CD8-positive, alpha-beta memory T cell (primary cell): ENCODE results near the gene SMAD7. TPM values are rescaled to one million over a fixed set of nuclear protein-coding genes. Genes with fewer than 3 reads are reported as not detected.
A peak's percentile ranks its signal among the peaks of the same experiment; 100 is the strongest.

Source experiments
- CTCF ChIA-PET: fragments of 350-600 bp; sonication (Branson Sonifier 250); formaldehyde crosslinking; loops from one replicate; lab custom pipeline; 2021; ENCODE audit warnings: antibody characterized with exemption; lab: Charles Lee
- POLR2A ChIA-PET: fragments of 350-600 bp; sonication (Branson Sonifier 250); formaldehyde crosslinking; loops from one replicate; lab custom pipeline; 2021; ENCODE audit warnings: antibody characterized with exemption; lab: Charles Lee
- DNase-seq, 5 donors: peaks; one replicate each; pipeline versions ENCODE4 v3.0.0 to v3.0.0-alpha.2; 2020 to 2022; ENCODE audit warnings: mixed read lengths in 1 of 5
- H3K27ac ChIP-seq: one replicate; pipeline ENCODE4 v1.7.0; 2013; ENCODE audit warnings: low read depth, mild to moderate bottlenecking, low read length, moderate library complexity
- H3K27me3 ChIP-seq: 2 replicates; pipeline ENCODE4 v1.7.0; 2013; ENCODE audit warnings: low read length, mild to moderate bottlenecking; ENCODE audit not compliant: insufficient read depth, poor library complexity, severe bottlenecking
- H3K36me3 ChIP-seq: 2 replicates; pipeline ENCODE4 v1.7.0; 2013; ENCODE audit warnings: mild to moderate bottlenecking, low read length, moderate library complexity; ENCODE audit not compliant: insufficient read depth
- H3K4me1 ChIP-seq: 2 replicates; pipeline ENCODE4 v1.7.0; 2013; ENCODE audit warnings: mild to moderate bottlenecking, low read length, moderate library complexity; ENCODE audit not compliant: insufficient read depth
- H3K4me3 ChIP-seq: 2 replicates; pipeline ENCODE4 v1.7.0; 2013; ENCODE audit warnings: mild to moderate bottlenecking, low read length
- H3K9me3 ChIP-seq: 2 replicates; pipeline ENCODE4 v1.7.0; 2013; ENCODE audit warnings: mild to moderate bottlenecking, low read length
- H3K27ac Mint-ChIP-seq, 8 donors: one replicate each; pipeline ENCODE4 v1.8.0; 2020 to 2021; ENCODE audit warnings: mixed read lengths in 8 of 8, mild to moderate bottlenecking in 6 of 8, inconsistent platforms in 3 of 8, moderate library complexity in 3 of 8
- H3K27me3 Mint-ChIP-seq, 2 donors: one replicate each; pipeline ENCODE4 v1.8.0; 2020 to 2021; ENCODE audit warnings: mixed read lengths in 2 of 2, mild to moderate bottlenecking in 1 of 2, moderate library complexity in 1 of 2
- H3K36me3 Mint-ChIP-seq, 3 donors: one replicate each; pipeline ENCODE4 v1.8.0; 2020 to 2021; ENCODE audit warnings: mixed read lengths in 3 of 3, inconsistent platforms in 1 of 3, mild to moderate bottlenecking in 1 of 3
- H3K4me1 Mint-ChIP-seq, 3 donors: one replicate each; pipeline ENCODE4 v1.8.0; 2020 to 2021; ENCODE audit warnings: mixed read lengths in 3 of 3, inconsistent platforms in 1 of 3, mild to moderate bottlenecking in 1 of 3
- H3K4me3 Mint-ChIP-seq, 7 donors: one replicate each; pipeline ENCODE4 v1.8.0; 2020 to 2021; ENCODE audit warnings: mixed read lengths in 7 of 7, mild to moderate bottlenecking in 6 of 7, moderate library complexity in 4 of 7, inconsistent platforms in 2 of 7
- H3K9me3 Mint-ChIP-seq, 5 donors: one replicate each; pipeline ENCODE4 v1.8.0; 2020 to 2022; ENCODE audit warnings: mixed read lengths in 5 of 5, mild to moderate bottlenecking in 3 of 5, moderate library complexity in 2 of 5, inconsistent platforms in 1 of 5
- polyA plus RNA-seq: library from polyadenylated mRNA; unstranded; fragments of 300-500 nt; fragmentation: Illumina TruSeq; gene quantifications from one replicate; pipeline ENCODE4 v1.2.3, GENCODE V29; 2021
- total RNA-seq, 2 experiments: library from RNA; stranded (reverse); gene quantifications; one replicate each; pipeline ENCODE4 v1.2.3, GENCODE V29; 2021

Gene SMAD7
- total and polyA plus RNA-seq, 3 experiments from 2014 or later: 7.0 to 23.3 (median 23.3) TPM

DNA sequence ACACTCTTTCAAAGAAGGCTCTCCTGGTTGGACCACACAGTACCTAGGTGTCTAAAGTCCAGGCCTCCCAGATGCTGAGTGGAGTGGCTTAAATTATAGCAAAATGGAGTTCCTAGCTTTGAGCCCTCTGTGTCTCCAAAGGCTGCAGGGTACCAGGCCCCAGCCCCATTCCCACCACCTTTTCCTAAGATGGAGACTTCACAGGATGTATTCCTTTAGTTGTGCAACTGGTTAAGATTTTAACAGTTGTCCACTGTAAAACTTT, 4.9 kb downstream of the SMAD7 start:
- Histone ChIP-seq H3K27ac (no peak overlapping the region), H3K4me1 (peaks cover 75% of the 10 kb centered on the region), H3K27me3 (no peaks in the 10 kb centered on the region), H3K9me3 (no peaks in the 10 kb centered on the region), H3K36me3 (no peaks in the 10 kb centered on the region), H3K4me3 (no peak overlapping the region)
- peaks cover 75 to 80% (median 79%) of the 10 kb centered on the region in 3 donors for H3K4me1 Mint-ChIP-seq
- H3K27me3 Mint-ChIP-seq: peaks cover 0 to 2% of the 10 kb centered on the region in 2 donors
- H3K9me3 Mint-ChIP-seq: no peaks in the 10 kb centered on the region
- peak overlapping the region; percentile 59 to 99 (median 76) for H3K4me3 Mint-ChIP-seq
- H3K27ac Mint-ChIP-seq: peak overlapping the region in 5 of 8 donors; percentile 7 to 99 (median 43)
- ChIA-PET CTCF (interaction anchor here (0.6 to 1.5 kb wide), 2 partner anchors 9 to 168 kb away, joined by 3 to 4 read pairs; no protein-coding TSS in a partner anchor), POLR2A (no interaction called here)
- H3K36me3 Mint-ChIP-seq: peaks cover 6 to 91% (median 18%) of the 10 kb centered on the region in 3 donors
- DNase-seq: no peak

DNA sequence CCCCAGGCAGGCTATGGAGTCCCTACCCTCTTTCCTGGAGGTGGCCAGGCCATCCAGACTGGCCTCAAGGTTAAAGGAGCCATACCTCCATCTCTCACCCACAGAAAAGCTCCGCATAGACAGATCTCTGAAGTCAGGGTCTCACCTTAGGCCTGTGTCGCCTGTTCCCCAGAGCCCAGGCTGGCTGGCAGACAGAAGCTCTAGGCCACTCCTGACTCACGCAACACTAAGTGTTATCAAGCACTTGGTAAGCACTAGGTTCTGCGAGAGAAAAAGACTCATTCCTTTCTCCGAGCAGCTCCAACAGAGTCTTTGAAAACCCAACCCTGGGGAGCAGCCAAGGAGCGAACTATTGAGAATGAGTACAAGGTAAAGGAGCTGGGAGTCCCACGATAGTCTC, 6.1 kb downstream of the SMAD7 start:
- POLR2A ChIA-PET: interaction anchor here (0.5 kb wide), 1 partner anchor 19 kb away, joined by 3 read pairs; no protein-coding TSS in a partner anchor
- Histone ChIP-seq H3K9me3 (no peaks in the 10 kb centered on the region), H3K4me3 (peak overlapping the region; percentile 35), H3K27me3 (no peaks in the 10 kb centered on the region), H3K36me3 (no peaks in the 10 kb centered on the region), H3K27ac (no peak overlapping the region), H3K4me1 (peaks cover 85% of the 10 kb centered on the region)
- DNase-seq: no peak
- CTCF ChIA-PET: no interaction called here
- peak overlapping the region; percentile 63 to 99 (median 76) for H3K4me3 Mint-ChIP-seq
- H3K27me3 Mint-ChIP-seq: peaks cover 0 to 1% of the 10 kb centered on the region in 2 donors
- H3K27ac Mint-ChIP-seq: peak overlapping the region in 7 of 8 donors; percentile 7 to 99 (median 87)
- H3K4me1 Mint-ChIP-seq: peaks cover 88 to 91% (median 90%) of the 10 kb centered on the region in 3 donors
- H3K36me3 Mint-ChIP-seq: peaks cover 6 to 91% (median 18%) of the 10 kb centered on the region in 3 donors
- no peaks in the 10 kb centered on the region for H3K9me3 Mint-ChIP-seq

- Mint-ChIP-seq H3K27ac (peak overlapping the region; percentile 7 to 99 (median 86)), H3K36me3 (peaks cover 6 to 88% (median 18%) of the 10 kb centered on the region in 3 donors), H3K4me3 (peak overlapping the region; percentile 63 to 99 (median 76)), H3K9me3 (no peaks in the 10 kb centered on the region), H3K27me3 (peaks cover 0 to 1% of the 10 kb centered on the region in 2 donors), H3K4me1 (peaks cover 88 to 95% (median 93%) of the 10 kb centered on the region in 3 donors)
- H3K27ac ChIP-seq: no peak overlapping the region
- ChIA-PET CTCF (no interaction called here), POLR2A (interaction anchor here (0.5 kb wide), 1 partner anchor 18 kb away, joined by 3 read pairs; no protein-coding TSS in a partner anchor)
- H3K36me3 ChIP-seq: no peaks in the 10 kb centered on the region
- peaks cover 91% of the 10 kb centered on the region for H3K4me1 ChIP-seq
- no peaks in the 10 kb centered on the region for H3K27me3 ChIP-seq
- DNase-seq: peak in 2 of 5 donors; percentile 48 to 53
- H3K4me3 ChIP-seq: peak overlapping the region; percentile 35
- no peaks in the 10 kb centered on the region for H3K9me3 ChIP-seq
These were observed 6.8 kb downstream of the SMAD7 start for GRCh38 chr18:48943736-48944527.

- Mint-ChIP-seq H3K4me1 (peaks cover 92 to 100% (median 98%) of the 10 kb centered on the region in 3 donors), H3K27ac (peak overlapping the region; percentile 7 to 99 (median 71)), H3K36me3 (peaks cover 6 to 89% (median 19%) of the 10 kb centered on the region in 3 donors), H3K9me3 (no peaks in the 10 kb centered on the region), H3K27me3 (peaks cover 0 to 4% of the 10 kb centered on the region in 2 donors), H3K4me3 (peak overlapping the region in 6 of 7 donors; percentile 37 to 87 (median 78))
- no peak overlapping the region for H3K4me3 ChIP-seq
- H3K27ac ChIP-seq: no peak overlapping the region
- H3K4me1 ChIP-seq: peaks cover 97% of the 10 kb centered on the region
- ChIA-PET CTCF (no interaction called here), POLR2A (no interaction called here)
- no peaks in the 10 kb centered on the region for H3K27me3 ChIP-seq
- no peaks in the 10 kb centered on the region for H3K36me3 ChIP-seq
- H3K9me3 ChIP-seq: no peaks in the 10 kb centered on the region
- no peak for DNase-seq
These were observed 7.4 kb downstream of the SMAD7 start for GRCh38 chr18:48943333-48943732.

DNA sequence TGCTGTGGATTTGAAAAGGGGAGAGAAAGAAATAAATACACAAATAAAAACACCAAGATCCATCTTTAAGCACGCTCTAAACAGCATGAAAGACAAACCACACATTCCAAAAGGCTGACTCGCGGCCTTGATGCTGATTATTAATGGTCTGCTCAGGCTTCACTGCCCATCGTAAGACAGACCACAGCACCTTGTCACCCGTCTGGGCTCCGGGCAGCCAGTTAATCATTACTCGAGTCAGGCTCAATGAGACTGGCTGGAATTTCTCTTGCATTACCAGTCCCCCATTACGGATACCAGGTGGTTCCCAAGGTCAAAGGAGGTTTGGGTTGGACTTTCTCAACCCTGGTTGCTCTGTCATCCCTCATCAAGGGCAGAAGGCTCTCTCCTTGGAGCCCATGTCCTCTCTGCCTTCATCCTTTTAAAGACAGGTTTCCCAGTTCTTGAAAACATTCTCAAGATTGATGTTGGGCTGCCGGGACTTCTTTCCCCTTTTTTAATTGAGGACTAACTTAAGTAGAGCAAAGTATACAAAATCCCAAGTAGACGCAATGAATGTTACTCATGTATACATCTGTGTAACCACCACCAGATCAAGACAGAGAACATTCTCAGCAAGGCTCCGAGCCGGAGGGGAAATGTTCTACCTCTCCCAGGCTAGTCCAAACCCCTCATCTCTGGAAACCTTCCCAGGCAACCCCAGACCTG, 8.1 kb downstream of the SMAD7 start:
- Mint-ChIP-seq H3K4me3 (peak overlapping the region; percentile 26 to 91 (median 80)), H3K27ac (peak overlapping the region in 7 of 8 donors; percentile 7 to 100 (median 98)), H3K36me3 (peaks cover 6 to 89% (median 20%) of the 10 kb centered on the region in 3 donors), H3K27me3 (peaks cover 0 to 4% of the 10 kb centered on the region in 2 donors), H3K4me1 (peaks cover 92 to 100% (median 98%) of the 10 kb centered on the region in 3 donors), H3K9me3 (no peaks in the 10 kb centered on the region)
- Histone ChIP-seq H3K4me1 (peaks cover 97% of the 10 kb centered on the region), H3K27me3 (no peaks in the 10 kb centered on the region), H3K27ac (no peak overlapping the region), H3K9me3 (no peaks in the 10 kb centered on the region), H3K36me3 (no peaks in the 10 kb centered on the region), H3K4me3 (no peak overlapping the region)
- no peak for DNase-seq
- ChIA-PET POLR2A (no interaction called here), CTCF (interaction anchor here (1.9 to 2.4 kb wide), 2 partner anchors 9 to 31 kb away, joined by 9 to 13 read pairs; no protein-coding TSS in a partner anchor)

- H3K4me3 ChIP-seq: peak overlapping the region; percentile 54
- POLR2A ChIA-PET: interaction anchor here (2.4 kb wide), 1 partner anchor 10 kb away, joined by 27 read pairs; no protein-coding TSS in a partner anchor
- peak overlapping the region in 6 of 7 donors; percentile 26 to 91 (median 82) for H3K4me3 Mint-ChIP-seq
- no peaks in the 10 kb centered on the region for H3K9me3 Mint-ChIP-seq
- H3K4me1 ChIP-seq: peaks cover 97% of the 10 kb centered on the region
- H3K27me3 Mint-ChIP-seq: peaks cover 0 to 4% of the 10 kb centered on the region in 2 donors
- no peak for DNase-seq
- H3K36me3 Mint-ChIP-seq: peaks cover 6 to 87% (median 19%) of the 10 kb centered on the region in 3 donors
- CTCF ChIA-PET: interaction anchor here (1.2 to 2.4 kb wide), 4 partner anchors 8 to 30 kb away, joined by 3 to 13 read pairs (median 6); no protein-coding TSS in a partner anchor
- H3K27ac Mint-ChIP-seq: peak overlapping the region in 7 of 8 donors; percentile 88 to 100 (median 98)
- H3K27me3 ChIP-seq: no peaks in the 10 kb centered on the region
- no peak overlapping the region for H3K27ac ChIP-seq
- no peaks in the 10 kb centered on the region for H3K9me3 ChIP-seq
- no peaks in the 10 kb centered on the region for H3K36me3 ChIP-seq
- peaks cover 92 to 100% (median 98%) of the 10 kb centered on the region in 3 donors for H3K4me1 Mint-ChIP-seq
These were observed 8.7 kb downstream of the SMAD7 start for GRCh38 chr18:48942086-48942485.

DNA sequence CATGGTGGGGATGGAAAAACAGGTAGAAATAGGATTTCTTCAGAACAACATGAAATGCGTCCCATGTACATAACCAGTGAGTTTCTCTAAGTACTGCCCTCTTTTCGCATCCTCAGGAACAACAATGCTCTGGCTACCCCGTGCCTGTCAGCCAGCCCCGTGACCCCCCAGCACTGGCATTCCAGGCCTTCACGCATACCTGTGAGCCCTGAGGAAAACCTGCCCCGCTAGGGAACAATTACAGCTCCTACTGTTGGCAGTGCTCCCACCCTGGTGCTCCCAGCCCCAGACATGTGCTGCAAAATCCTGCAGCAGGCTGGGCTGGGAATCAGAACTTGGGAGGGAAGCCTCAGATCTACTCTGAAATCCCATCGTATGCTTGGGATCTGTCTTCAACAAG, 9.1 kb downstream of the SMAD7 start:
- CTCF ChIA-PET: interaction anchor here (1.2 to 2.4 kb wide), 6 partner anchors 8 to 56 kb away, joined by 3 to 13 read pairs (median 4); no protein-coding TSS in a partner anchor

More for the DNA sequence above, 9.1 kb downstream of the SMAD7 start:
- Histone ChIP-seq H3K27me3 (no peaks in the 10 kb centered on the region), H3K9me3 (no peaks in the 10 kb centered on the region), H3K36me3 (no peaks in the 10 kb centered on the region), H3K4me1 (peaks cover 94% of the 10 kb centered on the region), H3K27ac (peak overlapping the region; percentile 27), H3K4me3 (peak overlapping the region; percentile 54)
- Mint-ChIP-seq H3K4me1 (peaks cover 90 to 100% (median 96%) of the 10 kb centered on the region in 3 donors), H3K9me3 (no peaks in the 10 kb centered on the region), H3K4me3 (peak overlapping the region in 6 of 7 donors; percentile 80 to 91 (median 86)), H3K36me3 (peaks cover 6 to 85% (median 17%) of the 10 kb centered on the region in 3 donors), H3K27ac (peak overlapping the region; percentile 88 to 100 (median 98)), H3K27me3 (peaks cover 0 to 4% of the 10 kb centered on the region in 2 donors)
- peak in 1 of 5 donors; percentile 40 for DNase-seq
- POLR2A ChIA-PET: interaction anchor here (2.4 kb wide), 1 partner anchor 11 kb away, joined by 27 read pairs; no protein-coding TSS in a partner anchor
